Left renal pelvis (tissue), 4 donors: ENCODE measurements around the gene MYBL2. TPM values are rescaled to one million over a fixed set of nuclear protein-coding genes. Genes with fewer than 3 reads are reported as not detected.
A peak's percentile ranks its signal among the peaks of the same experiment; 100 is the strongest.
"Not testable (repeated sequence)": the region's sequence is repeated elsewhere in the genome, so short reads cannot be mapped to it uniquely, and the experiment has no call there.

ENCODE experiments used
- DNase-seq, 4 donors: peaks; one replicate each; pipeline ENCODE4 v3.0.0-alpha.2; 2013; ENCODE audit warnings: low read depth in 4 of 4, low spot score in 3 of 4
- polyA plus RNA-seq, 4 donors: library from polyadenylated mRNA; unstranded; fragments of 120-200 nt; gene quantifications; one replicate each; pipeline ENCODE4 v1.2.1, GENCODE V29; 2013; ENCODE audit not compliant: insufficient read length in 4 of 4

MYBL2 gene
- polyA plus RNA-seq, 4 donors, result 19.2 to 27.5 (median 25.1) TPM

- peak in 2 of 4 donors; percentile 12 to 22 for DNase-seq
Measured at GRCh38 chr20:43749734-43750294, 82.9 kb downstream of the MYBL2 start.

- DNase-seq, result no peak
Measured at GRCh38 chr20:43750774-43751166, 83.9 kb downstream of the MYBL2 start.

GRCh38 chr20:43751167-43752050, 84.5 kb downstream of the MYBL2 start:
- no peak for DNase-seq

GRCh38 chr20:43752051-43752360, 85.1 kb downstream of the MYBL2 start:
- no peak for DNase-seq

- no peak for DNase-seq
Measured at GRCh38 chr20:43752561-43753301, 85.8 kb downstream of the MYBL2 start.

- no peak for DNase-seq
Measured at GRCh38 chr20:43755390-43755789, 88.5 kb downstream of the MYBL2 start.

- no peak for DNase-seq
Measured at GRCh38 chr20:43755851-43756250, 88.9 kb downstream of the MYBL2 start.

GRCh38 chr20:43757888-43758287, 91.0 kb downstream of the MYBL2 start:
- not testable (repeated sequence) for DNase-seq

- no peak for DNase-seq
Measured at GRCh38 chr20:43761386-43762340, 94.7 kb downstream of the MYBL2 start.

GRCh38 chr20:43762911-43763310, 96.0 kb downstream of the MYBL2 start:
- no peak for DNase-seq

- DNase-seq, result no peak
Measured at GRCh38 chr20:43765916-43766315, 99.0 kb downstream of the MYBL2 start.

Other genes with a start within 250 kb of the MYBL2 start
- 100 to 1,000 TPM; 228 to 421 (median 328) TPM for gene SRSF6, start 209.2 kb upstream of the MYBL2 start, polyA plus RNA-seq
- gene L3MBTL1, start 159.4 kb upstream of the MYBL2 start, polyA plus RNA-seq, result 10 to 100 TPM in 3 of 4 donors, 1 to 10 TPM in 1; 9.6 to 28.9 (median 13.7) TPM
- 10 to 100 TPM in 3 of 4 donors, 1 to 10 TPM in 1; 3.4 to 77.4 (median 36.4) TPM for gene SGK2, start 108.1 kb upstream of the MYBL2 start, polyA plus RNA-seq
- 10 to 100 TPM; 70.4 to 86.1 (median 73.5) TPM for gene IFT52, start 76.2 kb upstream of the MYBL2 start, polyA plus RNA-seq
- gene GTSF1L, start 59.9 kb downstream of the MYBL2 start, polyA plus RNA-seq, result not detected
- gene TOX2, start 247.7 kb downstream of the MYBL2 start, polyA plus RNA-seq, result 1 to 10 TPM; 1.2 to 5.3 (median 4.2) TPM